ENCODE data around the gene RINL.
"Not testable (repeated sequence)": the region's sequence is repeated elsewhere in the genome, so short reads cannot be mapped to it uniquely, and the experiment has no call there.

GRCh38 chr19:38855751-38856150, 22.3 kb downstream of the RINL start:
- not testable (repeated sequence) for TF ChIP-seq NR1H2 (CRISPR knock-in tag; IDR thresholded peaks at IDR 0.05); OVOL2 (CRISPR knock-in tag; IDR thresholded peaks at IDR 0.05; ENCODE audit: borderline replicate concordance); CTCF (IDR thresholded peaks at IDR 0.05); PRRX2 (CRISPR knock-in tag; IDR thresholded peaks at IDR 0.05); SMAD3 (CRISPR knock-in tag; IDR thresholded peaks at IDR 0.05; ENCODE audit: borderline replicate concordance); ZSCAN18 (CRISPR knock-in tag; IDR thresholded peaks at IDR 0.05); USF2 (CRISPR knock-in tag; IDR thresholded peaks at IDR 0.05); ETV6 (CRISPR knock-in tag; IDR thresholded peaks at IDR 0.05); ATF2 (CRISPR knock-in tag; IDR thresholded peaks at IDR 0.05; ENCODE audit: borderline replicate concordance, low read depth); MAX (CRISPR knock-in tag; IDR thresholded peaks at IDR 0.05); FOXJ3 (CRISPR knock-in tag; IDR thresholded peaks at IDR 0.05; ENCODE audit: borderline replicate concordance); AFF4 (CRISPR knock-in tag; IDR thresholded peaks at IDR 0.05; ENCODE audit: borderline replicate concordance)

Measured in WTC11 (cell line).